ENCODE measurements around the gene GPC6. TPM values are rescaled to one million over a fixed set of nuclear protein-coding genes. Genes with fewer than 3 reads are reported as not detected.

Gene GPC6
- polyA plus RNA-seq, 2 of the 4 experiments (the other 2 are of a cell fraction): 8.0 to 14.4 TPM

GRCh38 chr13:93552596-93552995, 326.0 kb downstream of the GPC6 start:
- FAIRE-seq (no peak), DNase-seq (ENCODE audit: low read depth in 1 of 2, low spot score in 1 of 2) (no peak), ATAC-seq (no peak)
- H3K4me1 ChIP-seq: no peaks in the 10 kb centered on the region
- H3K4me3 ChIP-seq: no peak overlapping the region
- H3K27ac ChIP-seq: no peak overlapping the region
- no peaks in the 10 kb centered on the region for H3K9me3 ChIP-seq
- TF ChIP-seq MYC (IDR thresholded peaks at IDR 0.05; ENCODE audit: borderline replicate concordance, low read length) (no peak), HEYL (CRISPR knock-in tag; IDR thresholded peaks at IDR 0.05) (no peak), RARB (CRISPR knock-in tag; IDR thresholded peaks at IDR 0.05) (no peak), ESRRA (IDR thresholded peaks at IDR 0.05; ENCODE audit: borderline replicate concordance, low read length) (no peak), BCL3 (IDR thresholded peaks at IDR 0.05) (no peak), ATOH8 (CRISPR knock-in tag; IDR thresholded peaks at IDR 0.05; ENCODE audit: low read depth) (no peak), TFCP2L1 (CRISPR knock-in tag; IDR thresholded peaks at IDR 0.05) (no peak), RAD21 (conservative IDR thresholded peaks at IDR 0.05 in 1 of 2, IDR thresholded peaks at IDR 0.05 in 1 of 2) (no peak), USF2 (IDR thresholded peaks at IDR 0.05) (no peak), GATA3 (IDR thresholded peaks at IDR 0.05; ENCODE audit: borderline replicate concordance) (no peak), BHLHE40 (IDR thresholded peaks at IDR 0.05; ENCODE audit: low read depth, low read length) (no peak), FOSL2 (IDR thresholded peaks at IDR 0.05) (no peak), FOSL2 (CRISPR knock-in tag; IDR thresholded peaks at IDR 0.05) (no peak), ZSCAN20 (CRISPR knock-in tag; IDR thresholded peaks at IDR 0.05) (no peak), NFE2L2 (conservative IDR thresholded peaks at IDR 0.05; ENCODE audit: low read length) (no peak), EP300 (IDR thresholded peaks at IDR 0.05) (no peak), JUN (IDR thresholded peaks at IDR 0.05) (no peak), HOXB5 (CRISPR knock-in tag; IDR thresholded peaks at IDR 0.05) (no peak), CBX2 (IDR thresholded peaks at IDR 0.05; ENCODE audit: borderline replicate concordance, low read depth) (no peak), E2F6 (IDR thresholded peaks at IDR 0.05; ENCODE audit: borderline replicate concordance, low read depth) (no peak)
- H3K4me2 ChIP-seq: no peak overlapping the region
- ChIA-PET CTCF (no interaction called here), POLR2A (no interaction called here)

GRCh38 chr13:93554514-93554913, 327.9 kb downstream of the GPC6 start:
- DNase-seq (ENCODE audit: low read depth in 1 of 2, low spot score in 1 of 2) (no peak), ATAC-seq (no peak), FAIRE-seq (no peak)
- H3K4me3 ChIP-seq: no peak overlapping the region
- ChIA-PET POLR2A (no interaction called here), CTCF (no interaction called here)
- TF ChIP-seq MAZ (IDR thresholded peaks at IDR 0.05; ENCODE audit: borderline replicate concordance, low read depth, low read length): no peak
- TF ChIP-seq POLR2AphosphoS2 (conservative IDR thresholded peaks at IDR 0.05; ENCODE audit: low read length): no peak
- TF ChIP-seq CHD2 (IDR thresholded peaks at IDR 0.05; ENCODE audit: low read length, partially characterized antibody): no peak
- TF ChIP-seq HOXB13 (CRISPR knock-in tag; IDR thresholded peaks at IDR 0.05; ENCODE audit: low read depth): no peak
- no peak for TF ChIP-seq PHF8 (IDR thresholded peaks at IDR 0.05; ENCODE audit: borderline replicate concordance, low read depth)
- TF ChIP-seq TP53 (CRISPR knock-in tag; IDR thresholded peaks at IDR 0.05): no peak
- TF ChIP-seq JUN (IDR thresholded peaks at IDR 0.05): no peak
- no peak for TF ChIP-seq BHLHE40 (IDR thresholded peaks at IDR 0.05; ENCODE audit: low read depth, low read length)
- no peak for TF ChIP-seq ZC3H11A (IDR thresholded peaks at IDR 0.05)
- TF ChIP-seq POLR2A (IDR thresholded peaks at IDR 0.05; ENCODE audit: low read length): no peak
- no peak for TF ChIP-seq RFX5 (IDR thresholded peaks at IDR 0.05)
- no peak for TF ChIP-seq E2F6 (IDR thresholded peaks at IDR 0.05; ENCODE audit: borderline replicate concordance, low read depth)
- TF ChIP-seq EP300 (IDR thresholded peaks at IDR 0.05): no peak
- no peak for TF ChIP-seq BCL3 (IDR thresholded peaks at IDR 0.05)
- no peak for TF ChIP-seq HEYL (CRISPR knock-in tag; IDR thresholded peaks at IDR 0.05)
- TF ChIP-seq ZFP36 (IDR thresholded peaks at IDR 0.05; ENCODE audit: borderline replicate concordance, partially characterized antibody): no peak
- no peak for TF ChIP-seq CBX2 (IDR thresholded peaks at IDR 0.05; ENCODE audit: borderline replicate concordance, low read depth)
- no peak for TF ChIP-seq KDM1A (IDR thresholded peaks at IDR 0.05; ENCODE audit: low read depth)
- no peak for TF ChIP-seq ZSCAN20 (CRISPR knock-in tag; IDR thresholded peaks at IDR 0.05)
- TF ChIP-seq CHD4 (IDR thresholded peaks at IDR 0.05; ENCODE audit: borderline replicate concordance): no peak
- WGBS (ENCODE audit: missing lambda C conversion rate): 36% methylated on average over 3 of the region's 3 CpGs
- no peaks in the 10 kb centered on the region for H3K9me3 ChIP-seq
- peaks cover 3% of the 10 kb centered on the region; the same call in 2 of the 3 replicates for H3K4me1 ChIP-seq
- H3K27ac ChIP-seq: no peak overlapping the region
- no peak overlapping the region for H3K4me2 ChIP-seq

Measured in A549 (cell line).